Erythroblast (primary cell): ENCODE data around the gene PRDX1.

Experiments
- GATA1 ChIP-seq: IDR thresholded peaks from 2 replicates; pipeline ENCODE4 v1.6.1; 2011; ENCODE audit warnings: low read depth, mild to moderate bottlenecking, control low read depth, low read length, moderate library complexity
- POLR2A ChIP-seq: IDR thresholded peaks from 2 replicates; pipeline ENCODE4 v1.6.1; 2011; ENCODE audit warnings: mild to moderate bottlenecking, low read length

DNA sequence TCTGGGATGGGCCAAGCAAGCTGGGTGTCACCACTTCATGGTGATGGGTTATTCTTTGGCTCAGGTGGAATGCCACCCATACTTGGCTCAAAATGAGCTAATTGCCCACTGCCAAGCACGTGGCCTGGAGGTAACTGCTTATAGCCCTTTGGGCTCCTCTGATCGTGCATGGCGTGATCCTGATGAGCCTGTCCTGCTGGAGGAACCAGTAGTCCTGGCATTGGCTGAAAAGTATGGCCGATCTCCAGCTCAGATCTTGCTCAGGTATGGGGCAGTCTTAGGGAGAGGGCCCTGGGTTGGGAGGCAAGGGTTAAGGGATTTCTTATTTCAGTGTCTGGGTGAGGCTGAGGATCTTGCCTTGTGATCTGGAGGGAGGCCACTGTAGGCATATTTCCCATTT is 46.7 kb upstream of the PRDX1 start:
- no peak for TF ChIP-seq POLR2A
- TF ChIP-seq GATA1, result no peak
